ENCODE data around the gene COL5A1.

- no peak for TF ChIP-seq EZH2 (IDR thresholded peaks at IDR 0.05; ENCODE audit: borderline replicate concordance, low read length)
- no peak for TF ChIP-seq CTCF (IDR thresholded peaks at IDR 0.05; ENCODE audit: low read length)
Observed at GRCh38 chr9:134670042-134670525, 28.5 kb downstream of the COL5A1 start.

All from OCI-LY1 (cell line).